HG02852 (cell line): ENCODE measurements around the gene MED9.
"Not testable (repeated sequence)": the region's sequence is repeated elsewhere in the genome, so short reads cannot be mapped to it uniquely, and the experiment has no call there.

Experiments used
- ATAC-seq: cut with Tn5 transposase; IDR thresholded peaks from one replicate; pipeline ENCODE4 v1.9.1; 2021; ENCODE audit warnings: mild to moderate bottlenecking, moderate library complexity; ENCODE audit not compliant: unreplicated experiment

Gene MED9

DNA sequence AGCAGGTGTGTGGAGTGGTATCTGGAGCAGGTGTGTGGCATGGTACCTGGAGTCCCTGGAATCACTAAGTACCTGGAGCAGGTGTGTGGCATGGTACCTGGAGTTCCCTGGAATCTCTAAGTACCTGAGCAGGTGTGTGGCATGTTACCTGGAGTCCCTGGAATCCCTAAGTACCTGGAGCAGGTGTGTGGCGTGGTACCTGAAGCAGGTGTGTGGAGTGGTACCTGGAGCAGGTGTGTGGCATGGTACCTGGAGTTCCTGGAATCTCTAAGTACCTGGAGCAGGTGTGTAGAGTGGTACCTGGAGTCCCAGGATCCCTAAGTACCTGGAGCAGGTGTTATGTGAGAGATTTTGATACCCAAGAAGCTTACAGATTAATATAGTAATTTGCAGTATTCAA is 22.1 kb upstream of the MED9 start:
- not testable (repeated sequence) for ATAC-seq

DNA sequence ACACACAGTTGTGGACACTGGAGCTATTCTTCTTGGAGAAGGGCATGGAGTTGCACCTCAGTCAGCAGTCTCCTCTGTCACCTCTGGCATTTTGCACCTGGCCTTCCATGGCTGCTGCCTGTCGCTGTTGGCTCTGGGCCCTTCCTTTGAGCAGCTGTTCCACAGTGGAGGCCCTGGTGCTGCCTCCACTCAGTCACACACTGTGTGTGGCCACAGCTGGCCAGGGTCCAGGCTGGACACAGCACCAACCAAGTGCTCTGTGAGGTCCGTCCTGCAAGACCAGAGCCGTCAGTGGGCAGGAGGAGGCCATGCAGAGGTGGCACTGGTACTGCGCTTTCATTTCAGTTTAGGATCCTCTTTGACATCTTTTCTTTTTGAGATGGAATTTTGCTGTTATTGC is 21.6 kb upstream of the MED9 start:
- no peak for ATAC-seq

DNA sequence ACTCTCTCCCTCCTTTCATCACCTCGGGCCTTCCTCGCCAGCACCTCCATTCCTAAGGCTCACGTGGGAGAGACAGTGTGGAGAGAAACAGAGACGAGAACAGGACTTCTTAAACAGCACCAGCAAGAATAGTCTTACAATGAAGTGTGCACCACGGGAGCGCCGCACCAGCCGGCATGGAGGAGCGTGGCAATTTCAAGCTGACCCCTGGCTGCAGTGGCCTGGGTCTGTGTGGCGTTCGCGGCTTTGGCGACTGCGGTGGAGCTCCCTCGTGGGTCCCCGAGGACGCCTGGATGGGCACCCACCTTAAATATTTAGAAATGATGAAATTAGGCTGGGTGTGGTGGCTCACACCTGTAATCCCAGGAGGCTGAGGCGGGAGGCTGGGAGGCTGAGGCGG is 20.5 kb upstream of the MED9 start:
- ATAC-seq: no peak

DNA sequence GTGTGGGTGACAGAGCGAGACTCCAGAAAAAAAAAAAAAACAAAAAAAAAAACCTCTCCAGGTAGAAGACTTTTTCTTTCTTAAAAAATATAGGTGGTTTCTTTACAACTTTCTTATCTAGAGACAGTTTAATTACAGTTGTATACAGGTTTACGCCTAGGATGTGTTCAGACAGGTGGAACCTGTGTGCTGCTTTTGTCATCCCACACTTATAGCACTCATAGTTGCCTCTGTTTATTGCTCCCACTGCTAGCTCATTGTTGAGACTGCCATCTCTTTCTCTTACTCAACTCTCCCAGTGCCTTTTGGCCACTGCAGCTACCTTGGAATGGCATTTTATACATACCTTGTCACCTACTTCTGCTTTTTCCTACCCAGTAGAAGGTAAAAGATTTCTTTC is 19.1 kb upstream of the MED9 start:
- ATAC-seq: no peak

DNA sequence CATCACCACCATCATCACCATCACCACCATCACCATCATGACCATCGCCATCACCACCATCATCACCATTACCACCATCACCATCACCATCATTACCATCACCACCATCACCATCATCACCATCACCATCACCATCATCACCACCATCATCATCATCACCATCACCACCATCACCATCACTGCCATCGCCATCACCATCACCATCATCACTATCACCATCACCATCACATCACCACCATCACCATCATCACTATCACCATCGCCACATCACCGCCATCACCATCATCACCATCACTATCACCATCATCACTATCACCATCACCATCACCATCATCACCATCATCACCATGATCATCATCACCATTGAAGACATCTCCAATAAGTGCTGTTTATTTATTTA is 16.8 kb upstream of the MED9 start:
- ATAC-seq: no peak

DNA sequence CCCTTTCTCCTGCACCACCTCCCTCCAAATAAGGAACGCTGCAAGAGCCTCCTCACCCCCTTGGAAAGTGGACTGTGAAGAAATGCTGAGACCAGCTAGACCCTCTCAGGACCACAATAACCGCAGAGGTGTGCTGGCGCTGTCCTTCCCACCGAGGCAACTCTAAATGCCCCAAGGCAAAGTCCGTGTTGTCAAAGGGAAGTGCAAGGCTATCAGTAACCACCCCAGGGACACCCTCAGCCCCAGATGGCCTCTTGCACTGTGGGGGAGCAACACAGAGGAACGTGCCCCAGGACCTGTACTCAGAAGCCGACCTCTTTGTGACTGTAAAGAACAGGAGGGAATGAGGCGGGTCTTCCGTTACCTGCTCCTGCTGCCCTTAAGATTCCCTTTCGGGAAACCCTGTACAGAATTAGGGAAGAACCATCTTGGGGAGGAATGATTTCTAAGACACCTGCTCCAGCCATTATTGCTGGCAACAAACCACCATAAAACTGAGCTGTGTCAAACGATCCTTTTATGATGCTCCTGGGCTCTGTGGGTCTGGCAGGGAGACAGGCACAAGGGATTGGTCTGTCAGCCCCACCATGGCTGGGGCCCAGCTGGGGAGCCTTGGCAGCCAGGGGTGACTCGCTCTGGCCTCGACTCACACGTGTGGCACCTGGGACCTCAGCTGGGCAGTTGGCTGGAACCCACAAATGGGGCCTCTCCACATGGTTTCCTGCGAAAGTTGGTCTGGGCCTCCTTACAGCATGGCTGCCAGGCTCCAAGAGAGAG is 14.6 kb upstream of the MED9 start:
- ATAC-seq: no peak

DNA sequence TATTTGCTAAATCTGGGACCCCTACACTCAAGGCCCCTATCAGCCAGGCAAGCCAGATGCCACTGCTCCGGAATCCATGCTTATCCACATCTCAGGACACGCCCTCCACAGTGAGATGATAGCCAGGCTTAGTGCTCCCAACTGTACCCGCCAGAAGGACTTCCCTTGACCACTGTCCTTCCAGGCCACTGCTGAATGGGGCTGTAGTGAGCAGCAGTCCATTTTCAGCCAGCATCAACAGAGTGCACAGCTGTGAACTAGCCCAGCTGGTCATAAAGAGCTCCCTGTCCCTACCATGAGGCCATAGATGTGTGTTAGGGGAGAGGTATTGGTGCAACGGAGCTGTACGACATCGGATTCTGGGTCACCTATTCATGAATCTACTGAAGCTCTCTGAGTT is 13.0 kb upstream of the MED9 start:
- ATAC-seq: no peak

DNA sequence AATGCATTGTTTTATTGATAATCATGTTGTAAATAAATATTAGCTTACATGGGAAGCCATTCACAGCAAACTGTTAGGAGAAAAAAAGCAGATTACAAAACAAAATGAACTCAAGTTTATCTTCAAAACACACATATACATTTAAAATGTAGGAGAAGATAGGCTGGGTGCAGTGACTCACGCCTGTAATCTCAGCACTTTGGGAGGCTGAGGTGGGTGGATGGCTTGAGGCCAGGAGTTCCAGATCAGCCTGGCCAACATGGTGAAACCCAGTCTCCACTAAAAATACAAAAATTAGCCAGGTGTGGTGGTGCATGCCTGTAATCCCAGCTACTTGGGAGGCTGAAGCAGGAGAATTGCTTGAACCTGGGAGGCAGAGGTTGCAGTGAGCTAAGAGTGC is 10.9 kb upstream of the MED9 start:
- not testable (repeated sequence) for ATAC-seq

DNA sequence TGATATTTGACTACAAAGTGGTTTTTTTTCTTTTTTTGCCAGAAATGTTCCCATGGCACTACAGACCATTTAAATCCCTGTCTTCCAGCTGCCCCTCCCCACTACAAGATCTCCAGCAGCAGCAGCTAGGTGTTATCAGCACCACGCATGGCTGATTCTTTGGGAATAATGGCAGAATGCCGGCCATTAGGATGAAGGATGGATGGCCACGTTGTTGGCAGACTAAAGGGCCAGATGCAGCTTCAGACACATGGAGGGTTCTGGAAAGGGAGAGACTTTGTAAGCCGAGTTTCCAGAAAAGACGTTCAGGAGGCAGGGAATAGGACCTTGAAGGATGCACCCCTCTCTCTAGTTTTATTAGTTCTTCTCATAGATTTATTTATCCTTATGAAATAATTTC is 10.3 kb upstream of the MED9 start:
- ATAC-seq: no peak

DNA sequence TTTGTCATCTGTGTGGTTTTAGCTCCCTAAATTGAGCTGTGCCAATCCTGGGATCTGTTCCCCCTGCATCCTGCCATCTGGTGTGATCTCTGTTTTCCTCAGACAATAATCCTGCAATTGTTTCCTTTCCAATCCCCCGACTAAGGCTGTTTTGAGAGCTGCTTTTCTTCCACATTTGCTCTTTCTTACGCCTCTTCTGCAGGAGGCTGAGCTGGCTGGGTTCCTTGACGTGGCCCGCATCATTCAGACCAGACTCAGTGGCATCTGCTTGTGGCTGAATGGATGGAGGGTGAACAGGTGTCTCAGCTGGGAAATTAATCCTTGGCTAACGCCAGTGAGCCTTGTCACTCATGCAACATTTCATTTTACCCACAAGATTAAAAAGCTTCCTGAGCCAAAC is 9.8 kb upstream of the MED9 start:
- ATAC-seq: no peak

DNA sequence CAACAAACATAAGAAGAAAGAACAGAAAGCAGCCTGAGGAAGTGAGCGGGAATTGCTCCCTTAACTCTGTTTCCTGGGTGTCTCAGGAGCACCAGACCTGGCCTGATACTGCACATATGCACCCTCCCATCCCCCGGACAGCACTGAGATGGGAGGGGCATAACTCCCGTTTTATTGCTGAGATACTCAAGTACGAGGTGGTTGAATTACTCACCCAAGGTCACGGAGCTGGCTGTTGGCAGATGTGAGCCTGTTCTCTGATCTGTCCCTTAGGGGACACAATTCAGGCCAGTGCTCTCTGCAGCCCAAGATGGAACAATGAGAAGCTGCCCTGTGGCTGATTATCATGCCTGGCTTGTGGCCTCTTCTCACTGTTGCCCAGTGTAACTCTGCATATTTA is 9.1 kb upstream of the MED9 start:
- ATAC-seq: no peak

DNA sequence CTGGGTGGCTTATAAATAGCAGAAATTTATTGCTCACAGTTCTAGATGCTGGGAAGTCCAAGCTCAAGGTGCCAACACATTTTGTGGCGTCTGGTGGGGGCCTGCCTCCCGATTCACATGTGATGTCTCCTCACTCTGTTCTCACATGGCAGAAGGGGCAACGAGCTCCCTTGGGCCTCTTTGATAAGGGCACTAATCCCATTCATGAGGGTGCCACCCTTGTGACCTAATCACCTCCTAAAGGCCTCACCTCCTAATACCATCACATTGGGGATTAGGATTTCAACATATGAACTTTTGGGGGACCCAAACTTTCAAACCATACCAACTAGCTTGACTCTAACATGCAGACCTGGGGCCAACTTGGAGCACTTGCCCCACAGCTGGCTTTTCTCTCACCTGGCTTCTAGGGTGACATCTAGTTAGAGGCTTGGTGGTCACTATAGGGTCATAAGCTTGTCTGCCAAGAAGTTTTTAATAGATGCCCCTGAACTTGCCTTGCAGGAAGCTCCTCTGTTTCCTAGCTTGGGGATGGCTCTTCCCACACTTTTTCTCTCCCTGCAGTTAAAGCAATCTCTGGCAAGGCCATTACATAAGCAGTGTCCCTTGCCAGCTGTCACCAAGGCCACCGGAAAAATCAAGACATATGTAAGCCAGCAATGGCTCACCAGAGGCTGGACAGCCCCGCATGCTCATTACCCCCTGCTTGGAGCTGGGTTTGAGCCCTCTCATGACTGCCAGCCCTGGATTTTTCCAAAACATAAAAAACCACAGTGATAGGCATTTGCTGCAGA is 8.4 kb upstream of the MED9 start:
- no peak for ATAC-seq

DNA sequence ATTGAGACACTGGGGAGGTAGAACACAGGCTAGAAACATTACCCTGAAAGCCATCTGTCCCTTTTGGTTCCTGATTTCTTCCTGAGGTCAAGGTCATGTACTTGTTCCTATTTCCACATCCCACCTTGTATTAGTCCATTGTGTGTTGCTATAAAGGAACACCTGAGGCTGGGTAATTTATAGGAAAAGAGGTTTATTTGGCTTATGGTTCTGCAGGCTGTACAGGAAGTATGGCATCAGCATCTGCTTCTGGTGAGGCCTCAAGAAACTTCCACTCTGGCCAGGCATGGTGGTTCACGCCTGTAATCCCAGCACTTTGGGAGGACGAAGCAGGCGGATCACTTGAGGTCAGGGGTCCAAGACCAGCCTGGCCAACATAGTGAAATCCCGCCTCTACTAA is 7.4 kb upstream of the MED9 start:
- ATAC-seq: no peak

DNA sequence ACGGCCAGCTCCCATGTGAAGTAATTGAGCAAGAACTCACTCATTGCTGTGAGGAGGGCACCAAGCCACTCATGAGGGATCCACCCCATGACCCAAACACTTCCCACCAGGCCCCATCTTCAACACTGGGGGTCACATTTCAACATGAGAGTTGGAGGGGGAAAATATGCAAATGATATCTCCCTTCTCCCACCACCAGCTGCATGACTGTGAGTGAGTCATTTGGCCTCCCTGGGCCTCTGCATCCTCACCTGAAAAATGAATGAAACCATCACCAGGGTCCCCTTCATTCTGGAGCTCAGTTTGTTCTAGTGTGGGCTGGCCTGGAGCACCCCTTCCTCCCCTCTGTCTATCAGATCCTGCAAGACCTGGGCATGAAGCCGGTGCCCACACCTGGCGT is 6.8 kb upstream of the MED9 start:
- ATAC-seq: no peak

DNA sequence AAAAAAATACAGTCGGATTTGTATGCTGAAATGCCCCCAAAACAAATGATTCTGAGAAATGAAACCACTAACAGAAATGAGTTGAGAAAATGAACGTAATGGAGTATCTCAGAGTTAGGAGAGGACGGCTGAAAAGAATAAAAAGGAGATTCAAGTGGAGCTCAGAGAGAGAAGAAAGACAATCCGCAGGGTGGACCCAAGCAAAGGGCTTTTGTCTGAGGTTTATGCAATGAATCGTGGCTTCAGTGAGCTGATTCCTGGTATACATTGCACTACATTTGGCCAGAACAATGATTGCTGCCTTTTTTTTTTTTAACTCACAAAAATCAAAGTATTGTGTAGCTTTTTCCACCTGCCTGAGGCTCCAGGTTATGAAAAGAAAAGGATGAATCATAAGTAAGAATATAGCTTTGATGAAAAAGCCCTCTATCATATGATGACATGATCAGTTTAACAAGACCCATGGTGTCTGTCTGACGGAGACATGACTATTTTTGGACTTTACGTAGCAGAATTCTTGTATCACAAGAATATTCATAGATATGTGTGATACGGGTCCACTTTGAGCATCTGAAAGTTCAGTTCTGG is 4.4 kb upstream of the MED9 start:
- ATAC-seq: no peak

DNA sequence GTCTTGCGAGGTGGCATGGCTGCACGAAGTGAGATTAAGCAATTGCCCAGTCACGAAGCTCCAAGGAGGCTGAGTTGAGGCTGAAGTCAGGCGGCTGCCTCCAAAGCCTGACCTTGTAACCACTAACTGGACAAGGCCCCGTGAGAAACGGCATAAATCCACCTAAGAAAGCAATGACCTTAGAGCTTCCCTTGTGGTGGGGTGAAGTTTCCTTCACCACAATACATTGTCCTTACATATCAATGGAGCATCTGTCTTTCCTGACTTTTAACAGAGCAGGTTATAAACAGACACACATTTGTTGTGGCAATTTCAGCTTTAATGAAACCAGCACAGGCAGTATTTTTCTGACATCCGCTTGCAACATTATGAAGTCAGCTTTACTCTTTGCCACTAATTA is 2.5 kb upstream of the MED9 start:
- ATAC-seq: no peak

DNA sequence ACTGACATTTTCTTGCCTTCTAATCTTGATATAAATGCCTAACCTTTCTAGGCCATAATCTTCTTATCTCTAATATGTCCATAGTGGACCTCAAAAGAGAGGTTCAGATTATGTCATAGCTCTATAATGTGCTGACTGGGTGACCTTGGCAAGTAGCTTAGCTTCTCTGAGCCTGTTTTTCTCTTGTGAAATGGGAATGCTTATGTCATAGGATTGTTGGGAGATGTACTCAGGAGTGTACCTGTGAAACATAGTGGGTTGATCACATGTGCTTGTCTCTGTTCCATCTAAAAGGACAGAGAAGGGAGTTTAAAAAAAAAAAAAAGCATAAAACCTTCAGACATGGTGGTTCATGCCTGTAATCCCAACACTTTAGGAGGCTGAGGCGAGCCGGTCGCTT is 2.4 kb downstream of the MED9 start:
- ATAC-seq: no peak

DNA sequence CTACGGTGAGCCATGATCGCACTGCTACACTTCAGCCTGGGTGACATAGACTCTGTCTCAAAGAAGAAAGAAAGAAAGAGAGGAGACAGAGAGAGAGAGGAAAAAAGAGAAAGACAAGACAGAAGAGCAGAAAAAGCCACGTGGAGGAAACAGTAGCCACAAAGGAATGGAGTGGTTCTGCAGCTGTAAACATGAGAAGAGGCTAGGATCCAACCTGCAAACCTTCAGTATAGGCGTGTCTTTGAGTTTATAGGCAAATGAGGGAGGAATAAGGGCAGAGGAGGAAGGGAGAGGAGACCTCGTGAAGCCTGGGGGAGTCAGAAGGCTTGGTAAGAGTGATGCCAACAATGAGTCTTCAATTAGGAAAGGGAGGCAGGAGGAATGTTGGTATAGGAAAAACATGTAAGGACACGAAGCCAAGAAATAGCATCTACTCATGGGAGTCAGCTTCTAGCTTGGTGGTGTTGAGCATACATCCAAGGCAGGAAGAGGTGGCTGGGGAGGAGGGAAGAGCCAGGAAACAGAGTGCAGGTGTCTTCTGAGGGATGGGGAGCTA is 3.9 kb downstream of the MED9 start:
- ATAC-seq: no peak

DNA sequence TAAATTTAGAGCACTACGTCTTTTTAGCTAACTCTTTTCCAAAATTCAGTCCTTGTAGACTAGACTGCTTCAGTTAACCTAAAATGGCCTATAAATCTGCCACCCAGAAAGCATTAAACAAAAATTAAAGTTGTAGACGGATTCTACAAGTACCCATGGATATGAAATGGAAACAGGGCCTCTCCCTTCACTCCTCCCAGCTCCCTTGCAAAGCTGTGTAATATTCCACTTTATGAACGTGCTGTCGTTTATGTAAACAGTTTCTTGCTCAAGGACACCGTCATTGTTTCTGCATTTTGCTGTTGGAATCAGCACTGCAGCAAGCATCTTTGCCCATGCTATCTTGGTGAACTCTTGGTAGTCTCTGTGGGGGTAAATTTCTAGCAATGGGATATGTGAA is 5.1 kb downstream of the MED9 start:
- ATAC-seq: no peak

DNA sequence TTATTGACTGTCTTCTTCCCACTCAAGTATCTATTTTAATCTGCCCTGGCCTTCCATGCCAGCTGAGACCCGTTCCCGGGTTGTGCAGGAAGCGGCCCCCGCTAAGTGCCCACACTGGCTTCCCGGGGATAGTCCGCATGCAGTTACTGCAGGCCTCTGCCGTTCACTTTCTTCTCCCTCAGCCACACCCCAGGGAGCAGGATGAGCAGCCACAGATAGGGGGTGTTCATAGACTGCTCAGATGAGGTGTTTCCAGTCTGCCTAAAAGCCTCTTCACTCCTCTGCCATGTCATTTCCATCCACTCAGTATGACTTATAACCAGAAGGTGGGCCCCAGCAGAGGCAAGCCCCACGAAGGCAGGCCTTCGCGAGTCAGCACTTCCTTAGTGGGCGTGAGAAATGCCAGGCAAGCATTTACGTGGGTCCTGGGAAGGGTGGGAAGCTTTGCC is 7.7 kb downstream of the MED9 start:
- ATAC-seq: no peak

DNA sequence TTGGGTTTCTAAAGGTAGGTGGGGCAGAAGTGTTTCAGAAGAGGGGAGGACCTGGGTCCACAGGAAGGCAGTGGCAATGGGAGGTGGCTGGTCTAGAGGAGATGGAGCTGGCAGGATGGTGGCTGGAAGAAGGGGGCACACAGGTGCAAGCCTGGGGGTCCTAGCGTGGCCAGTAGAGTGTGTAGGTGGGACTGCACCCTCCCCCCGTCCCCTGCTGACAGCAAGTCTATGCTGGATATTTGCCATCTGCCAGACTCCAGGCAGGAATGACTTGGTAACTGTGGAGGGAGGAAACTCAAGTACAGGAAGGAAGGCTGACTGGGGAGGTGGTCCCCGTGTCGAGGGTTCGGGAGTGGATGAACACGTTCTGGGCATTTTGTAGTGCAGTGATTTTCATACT is 8.6 kb downstream of the MED9 start:
- ATAC-seq: no peak

DNA sequence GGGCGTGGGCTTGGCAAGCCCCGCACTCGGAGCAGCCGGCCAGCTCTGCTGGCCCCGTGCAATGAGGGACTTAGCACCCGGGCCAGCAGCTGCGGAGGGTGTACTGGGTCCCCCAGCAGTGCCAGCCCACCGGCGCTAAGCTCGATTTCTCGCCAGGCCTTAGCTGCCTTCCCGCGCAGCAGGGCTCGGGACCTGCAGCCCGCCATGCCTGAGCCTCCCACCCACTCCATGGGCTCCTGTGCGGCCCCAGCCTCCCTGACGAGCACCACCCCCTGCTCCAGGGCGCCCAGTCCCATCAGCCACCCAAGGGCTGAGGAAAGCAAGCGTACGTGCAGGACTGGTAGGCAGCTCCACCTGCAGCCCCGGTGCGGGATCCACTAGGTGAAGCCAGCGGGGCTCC is 9.6 kb downstream of the MED9 start:
- not testable (repeated sequence) for ATAC-seq
